ENCODE data around the gene PTPRH.
"Not testable (repeated sequence)": the region's sequence is repeated elsewhere in the genome, so short reads cannot be mapped to it uniquely, and the experiment has no call there.

PTPRH gene

GRCh38 chr19:55224038-55224665 is 14.9 kb upstream of the PTPRH start:
- no peak for DNase-seq

- DNase-seq: no peak
Measured at GRCh38 chr19:55223291-55224037, 14.2 kb upstream of the PTPRH start.

- DNase-seq: no peak
Measured at GRCh38 chr19:55220525-55220924, 11.2 kb upstream of the PTPRH start.

DNA sequence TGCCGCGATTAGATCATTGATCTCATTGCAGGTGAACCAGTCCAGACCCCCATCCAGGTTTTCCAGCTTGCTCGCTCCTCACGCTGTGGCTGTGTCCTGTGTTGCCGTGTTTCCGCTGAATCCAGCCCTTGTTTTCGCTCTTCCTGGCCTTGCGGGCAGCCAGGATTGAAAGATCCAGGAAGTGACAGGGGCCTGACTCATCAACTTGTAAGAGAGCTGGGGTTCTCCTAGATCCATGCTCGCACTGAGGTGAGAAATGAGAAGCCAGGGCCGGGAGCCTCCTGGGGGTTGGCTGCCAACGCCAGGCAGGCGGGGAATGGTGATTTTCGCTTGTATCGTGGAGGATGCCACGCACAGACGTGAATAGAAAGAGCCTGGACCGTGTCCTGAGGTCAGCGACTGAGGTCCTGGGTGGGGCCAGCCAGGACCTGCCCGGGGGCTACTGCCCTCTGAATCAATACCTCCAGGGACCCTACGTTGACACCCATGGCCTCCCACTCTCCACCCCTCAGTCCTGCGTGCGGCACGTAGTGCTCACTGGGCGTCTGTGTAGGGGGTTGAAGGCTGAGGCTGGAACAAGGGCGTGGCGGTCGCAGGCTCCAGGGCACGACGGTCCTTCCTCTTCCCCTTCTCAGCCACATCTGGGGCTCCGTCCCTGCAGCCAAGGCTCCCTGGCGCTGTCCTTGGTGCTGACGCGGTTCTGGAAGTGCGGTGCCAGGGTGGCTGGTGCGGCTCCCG is 7.3 kb upstream of the PTPRH start:
- peak; percentile 73 for DNase-seq

DNA sequence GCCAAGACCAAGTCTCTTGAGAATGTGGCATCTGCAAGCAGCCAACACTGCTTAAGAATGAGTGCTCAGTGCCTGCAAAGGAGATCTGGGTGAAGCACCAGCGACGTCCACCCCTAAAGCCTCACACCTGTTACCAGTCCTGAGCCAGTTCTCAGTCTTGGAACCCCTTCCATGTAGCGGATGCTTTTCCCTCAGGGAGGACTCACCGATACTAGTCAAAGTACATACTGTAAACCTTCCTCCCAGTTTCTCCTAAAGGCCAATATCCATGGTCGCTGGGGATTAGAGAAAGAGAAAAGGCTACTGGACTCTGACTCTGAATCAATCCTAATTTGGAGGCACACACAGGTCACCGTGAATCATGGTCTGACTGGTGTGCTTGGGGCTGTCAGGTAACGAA is 4.2 kb upstream of the PTPRH start:
- no peak for DNase-seq

DNA sequence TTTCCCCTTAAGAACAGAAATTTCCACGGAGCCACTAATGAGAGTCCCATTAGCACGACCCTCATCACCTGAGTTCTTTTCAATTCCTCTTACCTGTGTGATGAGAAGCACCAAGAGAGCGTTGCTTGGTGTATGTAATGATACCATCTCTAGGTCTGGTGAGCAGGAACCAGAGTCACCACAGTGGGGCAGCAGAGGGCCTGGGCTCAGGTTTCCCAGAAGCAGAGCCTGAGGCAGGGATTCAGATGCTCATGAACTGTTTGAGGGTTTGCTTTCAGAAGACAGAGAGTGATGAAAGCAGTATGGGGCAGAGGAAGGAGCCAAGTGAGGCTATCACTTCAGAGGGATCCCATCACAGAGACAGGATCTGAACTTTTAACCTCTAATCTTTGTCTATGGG is 3.1 kb upstream of the PTPRH start:
- peak; percentile 78 for DNase-seq

- no peak for DNase-seq
Measured at GRCh38 chr19:55209693-55210472, 582 bp upstream of the PTPRH start.

GRCh38 chr19:55206664-55207500 is 2.4 kb downstream of the PTPRH start:
- peak; percentile 78 for DNase-seq

GRCh38 chr19:55202199-55202598 is 7.1 kb downstream of the PTPRH start:
- DNase-seq: not testable (repeated sequence)

DNA sequence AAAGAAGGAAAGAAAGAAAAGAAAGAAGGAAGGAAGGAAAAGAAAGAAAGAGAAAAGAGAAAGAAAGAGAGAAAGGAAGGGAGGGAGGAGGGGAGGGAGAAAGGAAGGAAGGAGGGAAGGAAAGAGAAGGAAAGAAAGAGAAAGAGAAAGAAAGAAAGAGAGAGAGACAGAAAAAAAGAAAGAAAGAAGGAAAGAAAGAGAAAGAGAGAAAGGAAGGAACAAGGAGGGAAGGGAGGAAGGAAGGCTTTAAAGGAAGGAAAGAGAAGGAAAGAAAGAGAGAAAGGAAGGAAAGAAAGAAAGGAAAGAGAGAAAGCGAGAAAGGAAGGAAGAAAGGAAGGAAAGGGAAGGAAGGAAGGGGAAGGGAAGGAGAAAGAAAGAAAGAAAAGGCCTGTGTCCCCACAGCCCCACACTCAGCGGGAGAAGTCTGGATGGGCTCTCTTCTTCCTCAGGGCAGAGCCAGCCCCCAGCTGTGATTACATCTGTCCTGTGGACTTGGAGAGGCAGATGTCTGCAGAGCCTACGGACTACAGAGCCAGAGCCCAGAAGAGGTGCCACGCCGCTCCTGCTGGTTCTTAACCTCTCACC is 9.6 kb downstream of the PTPRH start:
- DNase-seq: no peak

GRCh38 chr19:55198651-55199050 is 10.7 kb downstream of the PTPRH start:
- no peak for DNase-seq

GRCh38 chr19:55197528-55197927 is 11.8 kb downstream of the PTPRH start:
- DNase-seq: no peak

- no peak for DNase-seq
Measured at GRCh38 chr19:55196803-55197202, 12.5 kb downstream of the PTPRH start.

DNA sequence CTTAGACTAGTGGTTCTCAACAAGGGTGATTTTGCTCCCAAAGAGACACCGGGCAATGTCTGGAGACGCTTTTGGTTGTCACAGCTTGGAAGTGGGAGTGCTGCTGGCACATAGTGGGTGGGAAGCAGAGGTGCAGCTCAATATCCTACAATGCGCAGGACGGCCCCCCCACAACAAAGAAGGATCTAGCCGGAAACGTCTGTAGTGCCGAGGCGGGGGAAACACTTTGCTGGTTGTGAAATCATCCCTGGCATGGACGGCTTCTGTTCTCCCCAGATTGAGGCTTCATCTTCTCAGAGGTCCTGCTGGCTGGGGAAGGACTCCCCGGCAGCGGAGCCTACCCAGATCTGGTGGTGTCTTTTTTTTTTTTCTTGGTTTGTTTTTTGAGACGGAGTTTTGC is 15.8 kb downstream of the PTPRH start:
- no peak for DNase-seq

DNA sequence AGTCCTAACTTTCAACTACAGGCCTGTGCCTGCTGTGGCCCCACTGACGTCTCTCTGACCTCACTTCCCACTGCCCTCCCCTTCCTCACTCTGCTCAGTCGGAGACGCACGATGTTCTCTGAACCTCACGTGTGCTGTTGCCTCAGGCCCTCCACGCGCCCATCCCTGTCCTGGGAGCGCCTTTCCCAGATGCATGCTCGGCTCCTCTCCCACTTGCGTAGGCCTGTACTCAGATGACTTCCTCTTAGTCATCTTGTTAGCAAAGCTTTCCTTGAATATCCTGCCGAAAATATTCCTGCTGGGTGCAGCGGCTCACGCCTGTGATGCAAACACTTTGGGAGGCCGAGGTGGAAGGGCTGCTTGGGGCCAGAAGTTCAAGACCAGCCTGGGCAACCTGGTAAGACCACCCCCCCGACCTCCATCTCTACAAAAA is 19.9 kb downstream of the PTPRH start:
- DNase-seq: no peak

GRCh38 chr19:55188625-55189024 is 20.7 kb downstream of the PTPRH start:
- DNase-seq: no peak

DNA sequence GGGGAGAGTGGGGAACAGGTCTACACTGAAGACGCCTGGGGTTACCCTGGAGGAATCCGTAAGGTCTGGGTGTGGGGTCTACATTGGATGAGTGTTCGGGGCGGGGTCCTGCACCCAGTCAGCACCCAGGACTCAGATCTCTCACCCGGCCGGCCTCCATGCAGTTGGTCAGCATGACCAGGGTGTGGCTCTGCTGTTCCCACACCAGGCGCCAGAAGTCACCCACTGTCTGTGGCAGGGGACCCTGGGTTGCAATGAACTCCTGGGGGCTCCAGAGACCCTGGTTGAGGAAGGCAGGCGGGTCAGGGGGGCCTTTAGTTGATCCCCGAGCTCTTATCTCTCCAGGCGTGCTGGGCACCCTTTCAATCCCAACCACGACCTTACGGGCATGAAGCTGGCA is 23.2 kb downstream of the PTPRH start:
- DNase-seq: no peak

DNA sequence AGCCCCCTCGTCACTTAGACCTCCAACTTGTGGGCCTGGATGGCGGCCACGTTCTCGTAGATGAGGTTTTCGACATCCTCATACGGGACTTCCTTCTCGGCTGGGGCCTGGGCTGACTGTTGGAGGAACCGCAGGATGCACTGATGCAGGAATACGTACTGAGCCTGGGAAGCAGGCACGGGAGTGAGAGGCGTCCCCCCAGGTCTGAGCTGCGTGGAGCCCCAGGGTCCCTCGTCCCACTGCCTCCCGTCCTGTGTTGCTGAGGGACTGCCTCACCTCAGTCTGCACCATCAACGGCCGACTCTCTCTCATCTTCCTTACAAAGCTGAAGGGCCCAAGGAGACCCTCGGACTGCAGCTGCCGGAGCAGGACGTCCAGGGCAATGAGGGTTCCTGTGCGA is 27.6 kb downstream of the PTPRH start:
- DNase-seq: no peak

DNA sequence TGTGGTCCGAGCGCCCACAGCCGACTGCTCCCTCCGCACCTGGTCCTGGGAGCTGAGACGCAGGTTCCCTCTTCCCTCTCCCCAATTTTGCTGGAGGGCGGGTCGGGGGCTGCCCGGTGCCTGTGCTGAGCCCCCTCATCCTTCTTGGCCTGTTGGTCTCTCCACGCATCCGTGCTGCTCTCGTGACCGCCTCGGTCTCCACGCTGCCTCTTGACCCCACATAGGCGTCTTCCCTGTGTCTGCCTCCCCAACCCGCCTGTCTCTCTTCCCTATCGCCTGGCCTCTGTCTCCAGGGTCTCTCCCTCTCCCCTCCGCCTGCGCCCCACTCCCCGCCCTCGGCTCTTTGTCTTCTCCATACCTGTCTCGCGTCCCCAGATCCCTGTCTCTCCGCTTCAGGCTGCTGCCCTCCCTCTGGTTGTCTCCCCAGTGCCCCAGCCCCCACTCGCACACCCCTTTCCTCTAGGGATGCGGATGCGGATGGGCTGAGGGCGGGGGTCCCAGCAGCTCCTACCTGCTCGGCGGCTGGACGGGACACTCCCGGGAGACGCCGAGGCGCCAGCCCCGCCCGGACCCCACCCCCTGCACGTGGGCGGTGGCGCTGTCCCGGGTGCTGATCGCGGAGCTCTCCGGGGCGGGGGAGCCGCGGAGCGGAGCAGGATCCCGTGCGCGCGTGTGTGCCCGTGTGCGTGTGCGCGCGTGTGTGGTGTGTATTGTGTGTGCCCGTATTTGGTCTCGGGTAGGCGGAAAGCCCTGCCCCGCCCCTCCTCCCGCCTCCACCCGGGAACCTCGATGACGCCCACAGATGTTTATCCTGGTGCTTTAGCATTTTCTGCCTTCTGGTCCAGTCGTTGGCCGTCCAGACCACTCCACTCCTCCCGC is 29.5 kb downstream of the PTPRH start, which contains the start of gene SYT5:
SYT5 (minus strand) TSS at position 684 of the 879 bp plus-strand sequence. CDS start 1,248 bp downstream, outside the sequence.
- DNase-seq: peak; percentile 88

DNA sequence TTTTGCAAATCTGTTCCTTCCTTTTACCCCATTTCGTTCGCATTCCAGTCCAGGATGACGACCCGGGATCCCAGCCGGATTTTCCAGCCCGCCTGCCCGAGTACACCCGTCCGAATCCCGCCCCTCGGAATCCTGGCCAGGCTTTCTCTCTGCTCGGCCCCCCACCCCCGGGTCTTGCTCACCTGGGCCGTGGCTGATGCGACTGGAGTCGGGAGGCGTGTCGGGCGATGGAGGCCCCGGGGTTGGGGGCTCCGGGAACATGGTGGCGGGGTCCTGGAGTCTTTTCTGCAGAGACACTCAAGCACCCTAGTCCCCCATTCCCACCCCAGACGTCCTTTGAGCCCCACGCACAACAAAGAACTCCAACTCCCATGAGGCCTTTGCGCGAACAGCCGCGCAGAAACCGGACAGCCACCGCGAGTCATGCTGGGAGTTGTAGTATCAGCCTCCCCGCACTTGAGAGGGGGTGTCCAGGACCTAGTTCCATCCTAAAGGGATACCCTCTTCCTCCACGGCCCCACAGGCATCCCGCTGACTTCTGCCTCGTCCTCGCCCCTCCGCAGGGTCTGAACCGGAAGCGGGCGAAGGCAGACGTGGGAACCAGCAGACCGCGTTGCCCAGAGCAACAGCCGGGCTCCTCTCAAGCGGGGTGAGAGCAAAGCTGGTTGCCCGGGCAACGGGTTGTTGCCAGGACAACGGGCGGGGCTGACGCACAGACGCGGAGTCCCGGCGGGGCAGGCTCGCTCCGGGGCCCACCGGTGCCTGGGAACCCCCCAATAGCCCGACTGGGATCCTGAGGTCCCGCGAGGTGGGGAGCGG is 30.3 kb downstream of the PTPRH start:
- DNase-seq: peak; percentile 97
